ENCODE measurements around the gene ABR. TPM values are rescaled to one million over a fixed set of nuclear protein-coding genes. Genes with fewer than 3 reads are reported as not detected.
A peak's percentile ranks its signal among the peaks of the same experiment; 100 is the strongest.

Gene ABR
- total RNA-seq, 1 donor from 2014 or later, result 70.9 TPM

GRCh38 chr17:1090465-1091189 lies 89.2 kb downstream of the ABR start:
- FAIRE-seq, result no peak
- Histone ChIP-seq H3K36me3 (ENCODE audit: insufficient read depth, low read length) (peaks cover 6% of the 10 kb centered on the region), H4K20me1 (ENCODE audit: insufficient read depth, low read length) (peaks cover 53% of the 10 kb centered on the region), H3K4me2 (ENCODE audit: low read length) (no peak overlapping the region), H3K4me3 (ENCODE audit: insufficient read depth, low read depth, low read length) (no peak overlapping the region), H3K27ac (ENCODE audit: low read depth, low read length) (no peak overlapping the region), H3K27me3 (ENCODE audit: insufficient read depth, low read length) (no peaks in the 10 kb centered on the region), H2AFZ (ENCODE audit: low read depth, low read length) (no peak overlapping the region), H3K9me3 (ENCODE audit: insufficient read depth, low read depth, low read length) (no peaks in the 10 kb centered on the region), H3K79me2 (ENCODE audit: insufficient read depth, low read length) (peaks cover 4% of the 10 kb centered on the region), H3K9ac (ENCODE audit: low read length) (no peak overlapping the region), H3K4me1 (ENCODE audit: insufficient read depth, low read length) (peaks cover 8% of the 10 kb centered on the region)
- Mint-ChIP-seq H3K4me1 (ENCODE audit: low read depth, unreplicated experiment) (no peaks in the 10 kb centered on the region), H3K27ac (ENCODE audit: unreplicated experiment) (no peak overlapping the region), H3K27me3 (ENCODE audit: low read depth, unreplicated experiment) (no peaks in the 10 kb centered on the region), H3K36me3 (ENCODE audit: low read depth, unreplicated experiment) (peaks cover 19% of the 10 kb centered on the region), H3K4me3 (ENCODE audit: unreplicated experiment) (no peak overlapping the region), H3K9me3 (ENCODE audit: unreplicated experiment) (peaks cover 2% of the 10 kb centered on the region)
- no peak for DNase-seq (ENCODE audit: low read depth)
- no peak for TF ChIP-seq EZH2 (IDR thresholded peaks at IDR 0.05; ENCODE audit: insufficient read depth, low read length)
- no peak for TF ChIP-seq CTCF (IDR thresholded peaks at IDR 0.05; ENCODE audit: insufficient read depth, low read depth, low read length)

GRCh38 chr17:1089915-1090314 lies 89.9 kb downstream of the ABR start:
- Mint-ChIP-seq H3K4me3 (ENCODE audit: unreplicated experiment) (no peak overlapping the region), H3K9me3 (ENCODE audit: unreplicated experiment) (peaks cover 2% of the 10 kb centered on the region), H3K27me3 (ENCODE audit: low read depth, unreplicated experiment) (no peaks in the 10 kb centered on the region), H3K4me1 (ENCODE audit: low read depth, unreplicated experiment) (no peaks in the 10 kb centered on the region), H3K27ac (ENCODE audit: unreplicated experiment) (no peak overlapping the region), H3K36me3 (ENCODE audit: low read depth, unreplicated experiment) (peaks cover 19% of the 10 kb centered on the region)
- no peak overlapping the region for H3K9ac ChIP-seq (ENCODE audit: low read length)
- H3K4me2 ChIP-seq (ENCODE audit: low read length), result peak overlapping the region; percentile 11
- H3K4me1 ChIP-seq (ENCODE audit: insufficient read depth, low read length), result peaks cover 8% of the 10 kb centered on the region
- H3K4me3 ChIP-seq (ENCODE audit: insufficient read depth, low read depth, low read length), result no peak overlapping the region
- no peak overlapping the region for H2AFZ ChIP-seq (ENCODE audit: low read depth, low read length)
- H3K27ac ChIP-seq (ENCODE audit: low read depth, low read length), result no peak overlapping the region
- no peak for FAIRE-seq
- H3K27me3 ChIP-seq (ENCODE audit: insufficient read depth, low read length), result no peaks in the 10 kb centered on the region
- TF ChIP-seq CTCF (IDR thresholded peaks at IDR 0.05; ENCODE audit: insufficient read depth, low read depth, low read length) (no peak), EZH2 (IDR thresholded peaks at IDR 0.05; ENCODE audit: insufficient read depth, low read length) (no peak)
- DNase-seq (ENCODE audit: low read depth), result no peak
- H3K9me3 ChIP-seq (ENCODE audit: insufficient read depth, low read depth, low read length), result no peaks in the 10 kb centered on the region
- peaks cover 6% of the 10 kb centered on the region for H3K36me3 ChIP-seq (ENCODE audit: insufficient read depth, low read length)
- H3K79me2 ChIP-seq (ENCODE audit: insufficient read depth, low read length), result peaks cover 4% of the 10 kb centered on the region
- peaks cover 46% of the 10 kb centered on the region for H4K20me1 ChIP-seq (ENCODE audit: insufficient read depth, low read length)

Data from astrocyte (in vitro differentiated cells and primary cell).